ENCODE data around the gene EEF2KMT.

The EEF2KMT gene

GRCh38 chr16:5041600-5042133 is 55.9 kb downstream of the EEF2KMT start:
- DNase-seq (ENCODE audit: low spot score) = no peak

- DNase-seq (ENCODE audit: low spot score) = no peak
These were observed 57.1 kb downstream of the EEF2KMT start for GRCh38 chr16:5040451-5040850.

GRCh38 chr16:5036228-5037156 is 61.1 kb downstream of the EEF2KMT start:
- DNase-seq (ENCODE audit: low spot score) = no peak

- no peak for DNase-seq (ENCODE audit: low spot score)
These were observed 61.7 kb downstream of the EEF2KMT start for GRCh38 chr16:5035909-5036227.

Data from hematopoietic multipotent progenitor cell treated with erythropoietin and hydrocortisone succinate and interleukin-3 and kit ligand, for 17 days (in vitro differentiated cells).